Mucosa of descending colon (tissue), 3 donors: ENCODE data around the gene GPR155. TPM values are rescaled to one million over a fixed set of nuclear protein-coding genes. Genes with fewer than 3 reads are reported as not detected.
"Not testable (repeated sequence)": the region's sequence is repeated elsewhere in the genome, so short reads cannot be mapped to it uniquely, and the experiment has no call there.

Source experiments
- ATAC-seq: fragments of 200-7000 bp; cut with Tn5 transposase; one replicate; pipeline ENCODE4 v1.9.1; 2020; ENCODE audit warnings: mild to moderate bottlenecking, moderate library complexity
- DNase-seq, 3 donors: peaks; one replicate each; pipeline ENCODE4 v3.0.0-alpha.2; 2020
- H3K36me3 ChIP-seq: fragments of 200-600 bp; one replicate; pipeline ENCODE4 v1.8.0; 2021; ENCODE audit warnings: low read depth, mild to moderate bottlenecking
- H3K4me1 ChIP-seq: fragments of 200-600 bp; one replicate; pipeline ENCODE4 v1.8.0; 2021; ENCODE audit warnings: low read depth, mild to moderate bottlenecking
- H3K4me3 ChIP-seq: fragments of 200-600 bp; one replicate; pipeline ENCODE4 v1.8.0; 2021; ENCODE audit warnings: mild to moderate bottlenecking
- H3K9me3 ChIP-seq: fragments of 200-600 bp; one replicate; pipeline ENCODE4 v1.8.0; 2021; ENCODE audit warnings: mild to moderate bottlenecking
- intact Hi-C, 2 donors: fragments of 100-400 bp; cut with DNase I in 1 of 2; cut with micrococcal nuclease in 1 of 2; formaldehyde crosslinking; loops; one replicate each; pipeline versions ENCODE4 v1.11.0 to v1.11.1; 2022; cut with DNase I, micrococcal nuclease
- total RNA-seq, 3 donors: library from RNA; stranded (reverse); fragmentation: NEBNext Ultra II Directional in 2 of 3; extraction: Animal tissue kit (Norgen Biotek cat#: 25700) in 2 of 3; gene quantifications; one replicate each; pipeline versions ENCODE4 v1.2.1 to v1.2.4, GENCODE V29; 2021 to 2023
- TF ChIP-seq, protein P1 (sequence below): fragments of 200-600 bp; IDR thresholded peaks from one replicate; pipeline ENCODE4 v1.8.0; 2022; ENCODE audit warnings: antibody characterized with exemption, mild to moderate bottlenecking
- donor health status: DM: no; HTN: no; CAD: no; lungs with moderate emphysema.
- donor health status: DM: no; HTN: no; CAD: no.
- donor health status: DM: no; HTN: yes; CAD: no.

GPR155 gene
- total RNA-seq, 3 donors from 2014 or later, result 4.7 to 15.6 (median 6.8) TPM

DNA sequence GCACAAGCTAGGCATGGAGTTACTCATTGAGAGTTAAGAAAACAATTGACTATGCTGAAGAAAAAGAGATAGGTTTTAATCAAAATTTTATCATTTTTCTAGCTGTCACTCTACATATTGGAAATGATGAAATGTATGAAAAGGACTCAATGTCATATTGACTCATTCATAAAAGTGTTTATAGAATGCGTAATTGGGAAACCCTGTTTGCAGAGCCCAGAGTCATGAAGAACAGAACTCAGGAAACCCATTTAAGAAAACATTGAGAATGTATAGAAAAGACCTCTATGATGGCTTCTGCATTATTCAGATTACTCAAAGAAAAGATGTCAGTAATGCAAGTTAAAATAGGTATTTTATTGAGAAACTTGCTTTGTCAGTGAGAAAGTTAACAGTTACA lies 54.9 kb downstream of the GPR155 start:
- Histone ChIP-seq H3K9me3 (no peaks in the 10 kb centered on the region), H3K36me3 (no peaks in the 10 kb centered on the region), H3K4me1 (no peaks in the 10 kb centered on the region), H3K4me3 (no peak overlapping the region)
- ATAC-seq (no peak), DNase-seq (no peak)
- intact Hi-C loops, result no loop called here
- TF ChIP-seq, protein P1, sequence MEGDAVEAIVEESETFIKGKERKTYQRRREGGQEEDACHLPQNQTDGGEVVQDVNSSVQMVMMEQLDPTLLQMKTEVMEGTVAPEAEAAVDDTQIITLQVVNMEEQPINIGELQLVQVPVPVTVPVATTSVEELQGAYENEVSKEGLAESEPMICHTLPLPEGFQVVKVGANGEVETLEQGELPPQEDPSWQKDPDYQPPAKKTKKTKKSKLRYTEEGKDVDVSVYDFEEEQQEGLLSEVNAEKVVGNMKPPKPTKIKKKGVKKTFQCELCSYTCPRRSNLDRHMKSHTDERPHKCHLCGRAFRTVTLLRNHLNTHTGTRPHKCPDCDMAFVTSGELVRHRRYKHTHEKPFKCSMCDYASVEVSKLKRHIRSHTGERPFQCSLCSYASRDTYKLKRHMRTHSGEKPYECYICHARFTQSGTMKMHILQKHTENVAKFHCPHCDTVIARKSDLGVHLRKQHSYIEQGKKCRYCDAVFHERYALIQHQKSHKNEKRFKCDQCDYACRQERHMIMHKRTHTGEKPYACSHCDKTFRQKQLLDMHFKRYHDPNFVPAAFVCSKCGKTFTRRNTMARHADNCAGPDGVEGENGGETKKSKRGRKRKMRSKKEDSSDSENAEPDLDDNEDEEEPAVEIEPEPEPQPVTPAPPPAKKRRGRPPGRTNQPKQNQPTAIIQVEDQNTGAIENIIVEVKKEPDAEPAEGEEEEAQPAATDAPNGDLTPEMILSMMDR, result no peak

DNA sequence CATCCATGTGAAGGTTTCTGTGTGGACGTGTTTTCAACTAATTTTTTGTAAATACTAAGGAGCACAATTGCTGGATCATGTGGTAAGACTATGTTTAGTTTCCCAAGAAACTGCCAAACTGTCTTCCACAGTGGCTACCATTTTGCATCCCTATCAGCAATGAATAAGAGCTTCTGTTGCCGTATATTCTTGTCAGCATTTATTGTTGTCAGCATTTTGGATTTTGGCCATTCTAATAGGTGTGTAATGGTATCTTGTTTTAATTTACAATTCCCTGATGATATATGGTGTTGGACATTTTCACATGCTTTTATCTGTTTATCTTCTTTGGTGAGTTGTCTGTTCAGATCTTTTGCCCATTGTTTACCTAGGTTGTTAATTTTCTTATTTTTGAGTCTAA lies 56.8 kb downstream of the GPR155 start:
- DNase-seq (no peak), ATAC-seq (no peak)
- TF ChIP-seq, protein P1, result no peak
- H3K4me1 ChIP-seq, result no peaks in the 10 kb centered on the region
- no peaks in the 10 kb centered on the region for H3K9me3 ChIP-seq
- no peak overlapping the region for H3K4me3 ChIP-seq
- H3K36me3 ChIP-seq, result no peaks in the 10 kb centered on the region
- intact Hi-C loops, result no loop called here

DNA sequence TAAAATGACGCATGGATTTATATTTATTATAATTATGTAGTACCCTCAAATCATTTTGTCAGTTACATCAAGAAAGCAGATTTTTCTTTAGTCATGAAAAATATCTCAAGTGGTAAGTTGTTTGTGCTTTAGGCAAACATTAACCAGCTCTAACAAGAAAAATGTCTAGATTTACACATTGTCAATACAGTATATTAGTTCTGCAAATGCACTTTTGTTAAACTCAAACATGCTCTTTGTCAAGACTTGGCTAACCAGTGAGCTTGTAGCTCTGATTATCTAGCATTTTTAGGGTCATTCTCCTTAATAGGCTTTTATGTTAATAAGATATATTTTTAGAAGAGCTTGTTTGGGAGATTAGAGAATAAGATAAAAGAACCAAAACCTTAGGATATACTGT lies 58.6 kb downstream of the GPR155 start:
- TF ChIP-seq, protein P1, result no peak
- Histone ChIP-seq H3K4me3 (no peak overlapping the region), H3K4me1 (no peaks in the 10 kb centered on the region), H3K9me3 (no peaks in the 10 kb centered on the region), H3K36me3 (no peaks in the 10 kb centered on the region)
- DNase-seq (no peak), ATAC-seq (no peak)
- intact Hi-C loops, result no loop called here

DNA sequence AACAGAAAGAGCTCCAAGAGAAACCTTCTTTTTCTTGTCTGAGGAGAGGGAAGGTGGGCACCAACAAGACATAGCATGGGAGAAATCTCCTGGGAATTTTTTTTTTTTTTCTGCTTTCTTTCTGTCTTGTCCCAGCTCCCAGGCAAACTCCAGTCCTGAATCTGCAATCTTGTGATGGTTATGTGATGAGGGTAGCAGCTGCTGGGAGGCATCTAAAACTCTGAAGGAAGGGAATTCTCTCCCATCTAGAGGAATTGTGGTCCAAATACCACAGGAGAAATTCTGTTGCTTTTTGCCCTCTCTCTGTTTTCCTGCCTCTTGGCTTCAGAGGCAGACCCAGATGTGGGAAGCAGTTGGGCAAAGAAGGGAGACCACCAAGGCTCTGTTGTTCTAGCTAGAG lies 74.6 kb downstream of the GPR155 start:
- no peaks in the 10 kb centered on the region for H3K9me3 ChIP-seq
- intact Hi-C loops, result no loop called here
- no peak for ATAC-seq
- H3K4me3 ChIP-seq, result no peak overlapping the region
- H3K4me1 ChIP-seq, result no peaks in the 10 kb centered on the region
- no peak for DNase-seq
- no peaks in the 10 kb centered on the region for H3K36me3 ChIP-seq
- TF ChIP-seq, protein P1, result no peak

DNA sequence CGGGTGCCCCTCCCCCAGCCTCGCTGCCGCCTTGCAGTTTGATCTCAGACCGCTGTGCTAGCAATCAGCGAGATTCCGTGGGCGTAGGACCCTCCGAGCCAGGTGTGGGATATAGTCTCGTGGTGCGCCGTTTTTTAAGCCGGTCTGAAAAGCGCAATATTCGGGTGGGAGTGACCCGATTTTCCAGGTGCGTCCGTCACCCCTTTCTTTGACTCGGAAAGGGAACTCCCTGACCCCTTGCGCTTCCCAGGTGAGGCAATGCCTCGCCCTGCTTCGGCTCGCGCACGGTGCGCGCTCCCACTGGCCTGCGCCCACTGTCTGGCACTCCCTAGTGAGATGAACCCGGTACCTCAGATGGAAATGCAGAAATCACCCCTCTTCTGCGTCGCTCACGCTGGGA lies 76.8 kb downstream of the GPR155 start:
- ATAC-seq, H3K4me1 ChIP-seq, H3K4me3 ChIP-seq, intact Hi-C loops, H3K36me3 ChIP-seq, H3K9me3 ChIP-seq: not testable (repeated sequence)
- DNase-seq, result peak in 1 of 3 donors; percentile 34

DNA sequence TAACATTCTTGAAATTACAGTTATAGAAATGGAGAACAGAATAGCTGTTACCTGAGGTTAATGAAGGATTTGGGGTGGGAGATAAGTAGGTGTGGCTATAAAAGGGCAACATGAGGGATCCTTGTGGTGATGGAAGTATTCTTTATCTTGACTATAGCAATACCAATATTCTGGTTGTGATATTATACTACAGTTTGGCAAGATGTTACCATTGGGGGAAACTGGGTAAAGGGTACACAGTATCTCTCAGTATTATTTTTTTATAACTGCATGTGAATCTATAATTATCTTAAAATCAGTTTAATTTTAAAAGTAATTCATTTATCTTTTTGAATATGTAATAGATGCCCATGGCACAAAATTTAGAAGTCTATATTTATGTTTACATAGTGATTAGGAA lies 83.2 kb downstream of the GPR155 start:
- Histone ChIP-seq H3K9me3 (no peaks in the 10 kb centered on the region), H3K36me3 (no peaks in the 10 kb centered on the region), H3K4me1 (no peaks in the 10 kb centered on the region), H3K4me3 (no peak overlapping the region)
- intact Hi-C loops, result no loop called here
- no peak for DNase-seq
- ATAC-seq, result no peak
- TF ChIP-seq, protein P1, result no peak
